Kidney (tissue), 14 donors: Measurements from ENCODE around the gene KLHL5. TPM values are rescaled to one million over a fixed set of nuclear protein-coding genes. Genes with fewer than 3 reads are reported as not detected.

Experiments used
- DNase-seq, 5 donors: peaks; one replicate each; pipeline ENCODE4 v3.0.0-alpha.2; 2013 to 2020
- FAIRE-seq: peaks from 2 replicates; lab custom pipeline; 2012; peaks lifted over from hg19 to GRCh38; lab: Jason Lieb, UNC
- H3K27ac ChIP-seq, 2 donors: one replicate each; pipeline ENCODE4 v1.7.0; 2013; ENCODE audit warnings: low read depth in 2 of 2, low read length in 2 of 2, inconsistent platforms in 1 of 2
- H3K27me3 ChIP-seq: one replicate; pipeline ENCODE4 v1.7.1; 2013; ENCODE audit warnings: low read length, inconsistent platforms; ENCODE audit not compliant: control insufficient read depth, insufficient read depth
- H3K36me3 ChIP-seq, 3 donors: one replicate each; pipeline versions ENCODE4 v1.7.0 to v1.7.1; 2013; ENCODE audit warnings: low read length in 3 of 3, control low read depth in 1 of 3, inconsistent platforms in 1 of 3; ENCODE audit not compliant: insufficient read depth in 3 of 3, control insufficient read depth in 2 of 3
- H3K4me1 ChIP-seq, 3 donors: one replicate each; pipeline versions ENCODE4 v1.7.0 to v1.7.1; 2013; ENCODE audit warnings: low read length in 3 of 3, inconsistent platforms in 1 of 3, low read depth in 1 of 3; ENCODE audit not compliant: control insufficient read depth in 2 of 3, insufficient read depth in 2 of 3
- H3K4me3 ChIP-seq, 3 donors: one replicate each; pipeline versions ENCODE4 v1.7.0 to v1.8.1; 2013; ENCODE audit warnings: low read length in 3 of 3, control low read depth in 1 of 3, inconsistent platforms in 1 of 3
- H3K9ac ChIP-seq, 3 donors: one replicate each; pipeline versions ENCODE4 v1.7.0 to v1.7.1; 2013; ENCODE audit warnings: low read length in 3 of 3, control low read depth in 1 of 3, inconsistent platforms in 1 of 3
- H3K9me3 ChIP-seq, 3 donors: one replicate each; pipeline versions ENCODE4 v1.7.0 to v1.7.1; 2013; ENCODE audit warnings: low read length in 3 of 3, control low read depth in 1 of 3, inconsistent platforms in 1 of 3; ENCODE audit not compliant: control insufficient read depth in 2 of 3, insufficient read depth in 1 of 3
- intact Hi-C: fragments of 100-400 bp; cut with DNase I; formaldehyde crosslinking; loops from one replicate; pipeline ENCODE4 v1.11.1; 2022
- polyA plus RNA-seq: library from polyadenylated mRNA; stranded (reverse); fragments of 350-450 nt; fragmentation: Illumina TruSeq; extraction: RNeasy Lipid Tissue Mini Kit (QIAGEN cat#74804); gene quantifications from one replicate; pipeline ENCODE4 v1.2.3, GENCODE V29; 2014; ENCODE audit warnings: low read depth, low replicate concordance; ENCODE audit not compliant: insufficient read depth
- total RNA-seq: library from RNA; stranded (reverse); fragmentation: NEBNext Ultra II Directional; extraction: Animal tissue kit (Norgen Biotek cat#: 25700); gene quantifications from one replicate; pipeline ENCODE4 v1.2.1, GENCODE V29; 2021
- TF ChIP-seq, protein P1 (sequence below): IDR thresholded peaks from 3 replicates; pipeline ENCODE4 v1.5.1; 2012; ENCODE audit warnings: mild to moderate bottlenecking, moderate library complexity, borderline replicate concordance; ENCODE audit not compliant: insufficient read depth; ENCODE audit errors: extremely low read depth
- donor health status: control.
- donor health status: control.
- donor health status: control.
- donor health status: control.
- donor health status: control.
- donor health status: DM: yes; HTN: yes; CAD: no.
- donor health status: Normal renal cell carcinoma (clear cell type).

The KLHL5 gene
- total and polyA plus RNA-seq, 2 donors from 2014 or later: 12.2 to 47.8 TPM

DNA sequence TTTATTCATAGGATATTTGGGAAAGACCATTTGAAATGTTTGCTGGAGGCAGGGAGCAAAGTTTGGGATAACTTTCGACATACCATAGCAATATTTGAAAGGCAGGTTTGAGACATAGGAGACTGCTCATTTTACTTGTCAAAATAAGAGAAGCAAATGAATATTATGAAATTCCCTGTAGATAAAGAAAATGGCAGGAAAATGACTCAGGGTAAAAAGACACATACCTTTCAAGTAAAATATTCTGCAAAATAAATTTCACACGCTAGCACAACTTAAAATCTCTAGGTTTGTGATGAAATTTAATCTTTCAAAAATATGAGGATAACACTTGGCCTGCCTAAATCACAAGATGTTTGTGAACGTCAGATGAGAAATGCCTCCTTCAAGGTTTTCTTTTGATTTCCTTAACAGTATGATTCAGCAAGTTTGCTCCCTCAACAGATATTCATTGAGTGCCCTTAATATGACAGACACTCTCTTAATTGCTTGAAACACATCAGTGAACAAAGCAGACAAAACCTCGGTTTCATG is 36.4 kb upstream of the KLHL5 start:
- no peak for FAIRE-seq
- TF ChIP-seq, protein P1, sequence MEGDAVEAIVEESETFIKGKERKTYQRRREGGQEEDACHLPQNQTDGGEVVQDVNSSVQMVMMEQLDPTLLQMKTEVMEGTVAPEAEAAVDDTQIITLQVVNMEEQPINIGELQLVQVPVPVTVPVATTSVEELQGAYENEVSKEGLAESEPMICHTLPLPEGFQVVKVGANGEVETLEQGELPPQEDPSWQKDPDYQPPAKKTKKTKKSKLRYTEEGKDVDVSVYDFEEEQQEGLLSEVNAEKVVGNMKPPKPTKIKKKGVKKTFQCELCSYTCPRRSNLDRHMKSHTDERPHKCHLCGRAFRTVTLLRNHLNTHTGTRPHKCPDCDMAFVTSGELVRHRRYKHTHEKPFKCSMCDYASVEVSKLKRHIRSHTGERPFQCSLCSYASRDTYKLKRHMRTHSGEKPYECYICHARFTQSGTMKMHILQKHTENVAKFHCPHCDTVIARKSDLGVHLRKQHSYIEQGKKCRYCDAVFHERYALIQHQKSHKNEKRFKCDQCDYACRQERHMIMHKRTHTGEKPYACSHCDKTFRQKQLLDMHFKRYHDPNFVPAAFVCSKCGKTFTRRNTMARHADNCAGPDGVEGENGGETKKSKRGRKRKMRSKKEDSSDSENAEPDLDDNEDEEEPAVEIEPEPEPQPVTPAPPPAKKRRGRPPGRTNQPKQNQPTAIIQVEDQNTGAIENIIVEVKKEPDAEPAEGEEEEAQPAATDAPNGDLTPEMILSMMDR: no peak

DNA sequence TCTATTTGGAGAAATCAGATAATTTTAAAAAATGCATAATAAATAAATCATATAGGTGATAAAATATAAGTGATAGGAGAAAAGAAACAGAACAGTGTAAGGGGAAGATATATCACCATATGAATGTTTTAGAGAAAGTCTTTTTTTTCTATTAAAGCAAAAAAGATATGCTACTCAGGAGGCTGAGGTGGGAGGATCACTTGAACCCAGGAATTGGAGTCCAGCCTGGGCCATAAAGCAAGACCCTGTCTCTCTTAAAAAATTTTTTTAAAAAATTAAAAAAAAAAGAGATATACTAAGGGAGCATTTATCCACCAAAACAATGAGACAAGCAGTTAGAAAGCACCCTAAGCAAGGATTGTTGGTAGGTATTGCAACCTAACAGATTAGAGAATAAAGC is 35.9 kb upstream of the KLHL5 start:
- Histone ChIP-seq H3K27ac (no peak overlapping the region), H3K9me3 (no peaks in the 10 kb centered on the region), H3K27me3 (no peaks in the 10 kb centered on the region), H3K9ac (no peak overlapping the region), H3K4me3 (no peak overlapping the region), H3K4me1 (no peaks in the 10 kb centered on the region), H3K36me3 (no peaks in the 10 kb centered on the region)
- DNase-seq (no peak), FAIRE-seq (no peak)
- intact Hi-C loops: no loop called here
- TF ChIP-seq, protein P1: no peak

More for the DNA sequence above, 36.4 kb upstream of the KLHL5 start:
- intact Hi-C loops: no loop called here
- Histone ChIP-seq H3K4me3 (no peak overlapping the region), H3K27me3 (no peaks in the 10 kb centered on the region), H3K9me3 (no peaks in the 10 kb centered on the region), H3K9ac (no peak overlapping the region), H3K4me1 (no peaks in the 10 kb centered on the region), H3K36me3 (no peaks in the 10 kb centered on the region), H3K27ac (no peak overlapping the region)
- DNase-seq: no peak

DNA sequence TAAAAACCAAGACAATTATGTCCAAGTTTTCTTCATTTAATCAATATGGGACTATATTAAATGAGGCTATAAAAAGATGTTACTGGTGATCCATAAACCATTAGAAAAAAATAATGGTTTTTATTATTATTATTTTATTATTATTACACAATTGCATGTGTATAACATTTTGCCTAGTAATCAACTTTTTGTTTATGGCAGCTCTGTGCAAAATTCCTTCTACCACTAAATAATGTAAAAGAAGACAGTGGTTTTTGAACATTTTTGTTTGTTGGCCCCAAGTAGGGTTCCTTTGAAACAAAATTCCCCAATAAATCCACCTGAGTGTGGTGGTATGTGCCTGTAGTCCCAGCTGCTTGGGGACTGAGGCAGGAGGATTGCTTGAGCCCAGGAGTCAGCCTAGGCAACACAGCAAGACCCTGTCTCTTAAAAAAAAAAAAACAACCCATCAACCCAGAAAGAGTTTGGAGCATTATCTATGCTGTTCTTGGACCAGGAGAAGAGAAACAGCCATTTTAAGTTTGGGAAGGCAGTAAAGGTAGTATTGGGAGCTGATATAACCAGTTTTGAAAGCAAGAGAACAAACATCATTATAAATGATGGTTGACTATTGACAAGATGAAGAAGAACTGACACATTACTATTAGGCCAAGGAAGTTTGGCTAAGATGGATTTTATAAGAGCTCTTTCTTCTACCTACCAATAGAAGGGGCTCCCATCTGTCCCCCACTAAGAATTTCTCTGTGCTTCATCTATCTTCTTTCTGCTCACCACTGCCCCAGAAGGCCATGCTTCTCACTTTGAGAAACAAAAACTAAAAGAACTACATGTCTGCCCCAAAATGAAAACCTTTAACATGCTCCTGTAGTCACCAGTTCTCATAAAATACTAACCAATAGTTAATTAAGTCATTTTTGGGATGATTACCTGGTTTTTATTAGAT is 32.0 kb upstream of the KLHL5 start:
- no peak overlapping the region for H3K27ac ChIP-seq
- TF ChIP-seq, protein P1: no peak
- H3K4me1 ChIP-seq: no peaks in the 10 kb centered on the region
- H3K36me3 ChIP-seq: no peaks in the 10 kb centered on the region
- H3K9ac ChIP-seq: no peak overlapping the region
- H3K4me3 ChIP-seq: peak overlapping the region in 1 of 3 donors; percentile 16
- intact Hi-C loops: no loop called here
- H3K27me3 ChIP-seq: no peaks in the 10 kb centered on the region
- FAIRE-seq (no peak), DNase-seq (no peak)
- no peaks in the 10 kb centered on the region for H3K9me3 ChIP-seq
